KBM-7 (cell line): Measurements from ENCODE around the gene TMEM30B.
"Not testable (repeated sequence)": the region's sequence is repeated elsewhere in the genome, so short reads cannot be mapped to it uniquely, and the experiment has no call there.

ENCODE experiments used
- DNase-seq: peaks from one replicate; pipeline ENCODE4 v3.0.0-alpha.2; 2015
- in situ Hi-C: fragments of 300-500 bp; cut with MboI; formaldehyde crosslinking; loops from 2 replicates; pipeline ENCODE4 v1.14.3; 2020; ENCODE audit warnings: low sequenced_read_pairs, low pct_unique_long_range_greater_than_20kb, mixed read lengths

Gene TMEM30B

GRCh38 chr14:61281186-61281947, at the start of gene TMEM30B:
Gene TMEM30B (minus strand): TSS chr14:61281338. CDS start chr14:61281147, 191 bp downstream.
- DNase-seq = no peak
- in situ Hi-C loops = no loop called here

- no peak for DNase-seq
- in situ Hi-C loops = no loop called here
Measured at GRCh38 chr14:61330511-61330910, 49.4 kb upstream of the TMEM30B start.

- no peak for DNase-seq
- in situ Hi-C loops = no loop called here
Measured at GRCh38 chr14:61329478-61330051, 48.4 kb upstream of the TMEM30B start.

GRCh38 chr14:61328626-61329262, 47.6 kb upstream of the TMEM30B start:
- in situ Hi-C loops = no loop called here
- DNase-seq = peak; percentile 47

- in situ Hi-C loops = no loop called here
- no peak for DNase-seq
Measured at GRCh38 chr14:61326847-61327246, 45.7 kb upstream of the TMEM30B start.

- no peak for DNase-seq
- in situ Hi-C loops = no loop called here
Measured at GRCh38 chr14:61326146-61326545, 45.0 kb upstream of the TMEM30B start.

- DNase-seq = no peak
- in situ Hi-C loops = no loop called here
Measured at GRCh38 chr14:61325166-61325565, 44.0 kb upstream of the TMEM30B start.

GRCh38 chr14:61323970-61324369, 42.8 kb upstream of the TMEM30B start:
- no peak for DNase-seq
- in situ Hi-C loops = no loop called here

- DNase-seq = peak; percentile 63
- in situ Hi-C loops = no loop called here
Measured at GRCh38 chr14:61322799-61323290, 41.7 kb upstream of the TMEM30B start.

- in situ Hi-C loops = no loop called here
- no peak for DNase-seq
Measured at GRCh38 chr14:61322011-61322798, 41.1 kb upstream of the TMEM30B start.

GRCh38 chr14:61321385-61322010, 40.4 kb upstream of the TMEM30B start, which contains the start of gene PRKCH:
Gene PRKCH (plus strand): TSS chr14:61321579. CDS start chr14:61322102, 523 bp downstream.
- in situ Hi-C loops = no loop called here
- peak; percentile 86 for DNase-seq

- DNase-seq = no peak
- in situ Hi-C loops = no loop called here
Measured at GRCh38 chr14:61320806-61321384, 39.8 kb upstream of the TMEM30B start.

- in situ Hi-C loops, DNase-seq: not testable (repeated sequence)
Measured at GRCh38 chr14:61320170-61320569, 39.0 kb upstream of the TMEM30B start.

GRCh38 chr14:61319706-61320105, 38.6 kb upstream of the TMEM30B start:
- DNase-seq = no peak
- in situ Hi-C loops = no loop called here

GRCh38 chr14:61319086-61319485, 37.9 kb upstream of the TMEM30B start:
- in situ Hi-C loops = no loop called here

GRCh38 chr14:61315313-61315712, 34.2 kb upstream of the TMEM30B start:
- DNase-seq = no peak

More at GRCh38 chr14:61319086-61319485, 37.9 kb upstream of the TMEM30B start:
- no peak for DNase-seq

GRCh38 chr14:61308701-61309100, 27.6 kb upstream of the TMEM30B start:
- in situ Hi-C loops, DNase-seq: not testable (repeated sequence)

More at GRCh38 chr14:61315313-61315712, 34.2 kb upstream of the TMEM30B start:
- in situ Hi-C loops = no loop called here

- in situ Hi-C loops = no loop called here
- DNase-seq = peak; percentile 71
Measured at GRCh38 chr14:61308198-61308597, 27.1 kb upstream of the TMEM30B start.
